Embryonic facial prominence (tissue), 1 donor: ENCODE results near the gene BCKDHB.
"Not testable (repeated sequence)": the region's sequence is repeated elsewhere in the genome, so short reads cannot be mapped to it uniquely, and the experiment has no call there.

Experiments
- DNase-seq: peaks from one replicate; pipeline ENCODE4 v3.0.0-alpha.2; 2016; ENCODE audit errors: extremely low spot score

Gene BCKDHB

DNA sequence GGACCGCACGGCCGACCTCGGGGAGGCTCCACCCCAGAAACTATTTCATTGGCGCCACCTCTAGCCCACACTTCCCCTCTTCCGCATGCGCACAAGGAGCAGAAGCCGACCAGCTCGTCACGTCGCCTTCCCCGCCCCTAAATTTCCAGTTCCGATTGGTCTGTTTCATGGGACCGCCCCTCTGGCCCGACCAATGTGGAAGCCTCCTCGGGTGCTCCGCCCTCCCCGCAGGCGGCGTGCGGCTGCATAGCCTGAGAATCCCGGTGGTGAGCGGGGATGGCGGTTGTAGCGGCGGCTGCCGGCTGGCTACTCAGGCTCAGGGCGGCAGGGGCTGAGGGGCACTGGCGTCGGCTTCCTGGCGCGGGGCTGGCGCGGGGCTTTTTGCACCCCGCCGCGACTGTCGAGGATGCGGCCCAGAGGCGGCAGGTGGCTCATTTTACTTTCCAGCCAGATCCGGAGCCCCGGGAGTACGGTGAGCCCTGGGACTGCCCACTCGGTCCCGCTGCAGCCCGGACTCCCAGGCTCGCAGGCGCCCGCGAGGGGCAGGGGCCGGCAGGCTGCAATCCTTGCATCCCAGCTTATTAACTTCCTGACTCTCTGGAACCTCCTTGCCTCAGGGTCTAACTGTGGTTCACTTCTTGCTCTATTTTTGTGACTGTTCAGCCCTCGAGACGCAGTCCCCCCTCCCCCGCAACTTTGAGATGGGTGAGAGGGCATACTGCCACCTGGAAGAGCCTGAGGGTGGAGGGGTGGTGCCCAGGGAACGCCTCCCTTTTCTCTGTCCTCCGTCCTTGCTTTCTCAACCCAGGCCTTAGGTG is at the start of gene BCKDHB:
Gene BCKDHB, plus strand, starts transcription at position 254 of the 818 bp plus-strand sequence. Its CDS starts 23 bp downstream, at position 277.
- DNase-seq: peak; percentile 95

DNA sequence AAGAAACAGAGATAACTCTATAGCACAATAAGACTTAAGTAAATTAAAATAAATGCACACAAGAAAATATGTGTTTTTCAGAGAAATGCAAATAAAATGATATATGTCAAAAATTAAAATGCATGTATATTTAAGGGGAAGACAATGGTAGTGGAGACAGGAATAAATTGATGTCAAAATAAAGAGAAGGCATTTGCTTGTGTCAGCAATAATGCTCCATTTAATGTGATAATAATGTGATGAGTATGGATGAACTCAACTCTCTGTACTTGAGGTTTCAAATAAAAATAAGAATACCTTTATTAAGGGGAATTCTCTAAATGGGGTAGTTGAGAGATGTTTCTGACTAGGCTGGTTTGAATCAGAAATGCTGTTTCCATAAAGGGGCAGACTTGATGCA is 45.7 kb upstream of the BCKDHB start:
- no peak for DNase-seq

DNA sequence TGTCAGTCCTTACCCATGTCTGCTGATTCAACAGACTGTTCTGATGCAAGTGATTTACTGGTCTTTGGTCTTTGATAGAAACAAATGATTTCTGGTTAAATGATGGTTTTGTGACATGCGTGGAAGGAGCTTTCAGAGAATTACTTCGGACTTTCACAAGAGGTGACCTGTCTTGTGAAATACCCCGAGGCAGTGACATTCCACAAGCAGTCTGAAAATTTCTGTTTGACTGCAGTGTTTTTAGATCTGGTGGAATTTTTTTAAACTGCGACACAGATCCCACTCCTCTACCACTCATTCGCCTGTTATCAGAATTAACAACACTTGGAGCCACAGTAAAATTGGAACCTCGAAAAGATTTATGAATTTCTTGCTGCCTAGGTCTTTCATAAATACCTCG is 38.3 kb upstream of the BCKDHB start:
- not testable (repeated sequence) for DNase-seq

- DNase-seq: not testable (repeated sequence)
Observed at GRCh38 chr6:80070431-80070830, 36.0 kb upstream of the BCKDHB start.

DNA sequence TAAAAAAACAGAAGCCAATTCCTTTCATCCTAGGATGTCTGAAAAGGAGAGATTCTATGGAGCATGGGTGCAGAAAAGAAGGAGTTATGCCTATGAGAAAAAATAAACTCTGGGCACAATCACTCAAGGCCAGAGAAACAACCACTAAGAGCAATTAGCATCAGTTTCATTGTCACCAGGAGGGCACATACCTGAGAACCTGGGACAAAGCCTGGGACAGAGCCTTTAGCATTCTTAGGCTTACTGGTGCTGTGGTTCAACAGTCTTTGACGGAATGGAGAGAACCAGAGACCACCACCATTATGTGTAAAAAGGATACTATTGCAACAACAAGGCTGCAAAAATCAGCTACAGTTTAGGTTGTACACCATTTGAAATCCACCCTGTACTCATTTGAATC is 29.4 kb upstream of the BCKDHB start:
- DNase-seq: no peak

GRCh38 chr6:80088637-80089036 is 17.8 kb upstream of the BCKDHB start:
- no peak for DNase-seq

DNA sequence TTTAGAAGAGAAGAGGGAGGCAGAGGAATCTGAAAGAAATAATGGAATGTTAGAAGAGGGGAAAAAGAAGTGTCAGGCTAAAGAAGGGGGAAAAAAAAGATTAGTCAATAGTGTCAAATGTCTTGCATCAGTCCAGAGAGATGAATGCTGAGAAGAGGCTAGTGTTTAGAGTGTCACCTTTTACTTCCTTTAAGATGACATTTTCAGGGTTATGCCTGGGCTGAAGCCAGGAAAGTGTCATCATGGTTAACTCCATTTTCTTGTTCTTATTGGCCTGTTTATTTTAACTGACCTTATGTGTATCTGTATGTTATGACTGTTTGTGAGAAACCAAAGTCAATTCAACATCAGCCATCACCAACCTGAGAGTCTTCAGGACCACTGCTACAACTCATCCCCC is 15.0 kb upstream of the BCKDHB start:
- no peak for DNase-seq

GRCh38 chr6:80094017-80094416 is 12.5 kb upstream of the BCKDHB start:
- DNase-seq: no peak

GRCh38 chr6:80095600-80095999 is 10.9 kb upstream of the BCKDHB start:
- DNase-seq: no peak

DNA sequence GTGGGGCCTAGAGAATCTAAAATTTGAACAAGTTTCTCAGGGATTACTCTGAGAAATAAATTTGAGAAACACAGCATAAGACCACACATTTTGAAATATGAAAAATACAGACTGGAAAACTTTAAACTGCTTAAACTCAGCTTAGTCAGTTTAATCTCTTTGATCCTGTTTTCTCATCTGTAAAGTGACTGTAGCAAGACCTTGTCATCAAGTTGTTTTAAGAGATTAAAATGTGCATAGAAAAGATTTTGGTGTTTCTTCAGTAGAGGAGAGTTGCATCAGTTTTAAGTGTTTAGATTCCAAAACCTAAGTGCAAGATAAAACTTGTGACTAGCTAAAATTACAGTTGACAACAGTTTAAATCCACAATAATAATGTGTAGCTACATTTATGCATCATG is 8.1 kb upstream of the BCKDHB start:
- no peak for DNase-seq

GRCh38 chr6:80104520-80104919 is 2.0 kb upstream of the BCKDHB start:
- DNase-seq: no peak

- no peak for DNase-seq
Observed at GRCh38 chr6:80105972-80106417, 476 bp upstream of the BCKDHB start.

- not testable (repeated sequence) for DNase-seq
Observed at GRCh38 chr6:80122576-80122975, 16.1 kb downstream of the BCKDHB start.

DNA sequence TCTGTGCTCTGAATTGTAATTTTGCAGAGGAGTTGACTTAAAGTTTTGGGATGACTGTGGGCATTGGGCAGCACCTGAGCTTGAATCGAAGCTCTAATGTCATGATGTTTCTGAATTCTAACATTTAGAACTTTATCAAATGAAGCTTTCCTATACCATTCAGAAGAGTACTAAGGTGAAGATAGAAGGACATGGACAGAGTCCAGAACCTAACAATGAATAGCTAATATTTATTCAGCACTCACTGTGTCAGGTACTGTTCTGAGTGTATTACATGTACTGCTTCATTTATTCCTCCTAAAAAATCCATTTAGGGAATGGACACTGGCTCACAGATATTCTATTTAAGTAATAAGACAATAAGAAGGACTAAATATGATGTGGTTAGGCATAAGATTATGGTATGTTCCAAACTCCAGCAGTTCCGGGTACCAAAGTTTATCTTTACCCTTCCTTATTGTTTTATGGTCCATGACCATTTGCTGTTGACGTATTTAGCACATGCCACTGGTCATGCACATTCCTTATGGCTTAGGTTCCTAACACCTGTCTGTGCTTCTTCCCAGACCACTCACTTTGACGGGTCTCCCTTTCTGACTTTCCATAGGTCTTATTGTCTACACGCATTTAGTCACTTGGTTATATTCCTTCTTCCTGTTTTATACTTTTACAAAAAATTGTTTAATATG is 20.3 kb downstream of the BCKDHB start:
- no peak for DNase-seq

GRCh38 chr6:80129485-80129884 is 23.0 kb downstream of the BCKDHB start:
- no peak for DNase-seq

DNA sequence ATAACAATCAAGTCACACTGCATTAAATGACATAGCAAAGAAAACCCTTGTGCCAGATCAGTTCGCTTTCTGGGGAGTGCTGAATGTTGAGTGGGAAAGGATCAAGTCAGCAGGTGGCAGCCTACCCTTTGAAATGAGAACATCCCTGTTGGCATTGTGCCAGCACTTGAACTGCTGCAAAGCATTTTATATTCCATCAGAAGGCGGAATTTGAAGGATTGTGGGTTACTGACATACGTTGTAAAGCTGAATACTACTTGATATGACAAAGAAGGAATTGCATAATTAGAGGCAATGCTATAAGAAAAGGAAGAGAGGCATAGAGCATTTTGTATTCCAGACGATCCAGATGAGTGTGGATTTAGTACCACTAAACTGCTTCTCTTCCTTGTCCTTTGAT is 26.5 kb downstream of the BCKDHB start:
- peak; percentile 56 for DNase-seq

DNA sequence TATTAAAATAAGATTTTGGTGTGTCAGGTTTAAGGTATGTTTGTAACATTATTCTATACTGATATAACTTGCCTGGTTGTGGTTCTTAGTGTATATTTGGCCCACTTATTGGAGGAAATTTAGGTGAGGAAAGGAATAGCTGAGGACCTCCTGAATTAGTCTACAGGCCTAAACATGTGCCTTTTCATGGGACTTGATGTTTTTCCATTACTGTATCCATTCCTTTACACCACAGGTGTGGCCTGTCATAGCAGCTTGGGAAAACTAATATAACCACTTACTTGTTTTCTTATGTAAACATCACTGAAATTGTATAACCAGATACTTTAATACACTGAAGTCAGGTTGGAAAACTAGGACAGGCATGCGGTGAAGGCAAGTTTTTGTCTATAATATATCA is 27.6 kb downstream of the BCKDHB start:
- no peak for DNase-seq

DNA sequence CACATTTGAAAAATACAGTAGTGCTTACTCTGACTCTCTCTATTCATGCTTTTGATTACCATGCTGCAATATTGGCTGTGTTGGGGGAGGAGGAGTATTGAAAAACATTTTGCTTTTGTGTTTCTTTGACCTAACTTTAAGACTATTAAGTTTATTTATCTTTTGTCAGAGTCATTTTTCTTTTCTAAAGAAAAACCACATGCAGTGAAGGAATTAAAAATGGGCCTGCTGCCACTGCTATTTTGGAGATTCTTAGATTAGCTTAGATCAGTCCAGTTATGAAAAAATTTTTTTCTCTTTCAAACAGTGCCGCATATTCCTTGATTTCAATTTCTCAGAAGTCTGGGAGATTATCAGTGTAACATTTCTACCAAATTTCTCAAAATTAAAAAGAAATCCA is 36.1 kb downstream of the BCKDHB start:
- DNase-seq: no peak

- no peak for DNase-seq
Observed at GRCh38 chr6:80143419-80143937, 37.0 kb downstream of the BCKDHB start.

GRCh38 chr6:80144753-80145315 is 38.4 kb downstream of the BCKDHB start:
- DNase-seq: no peak

DNA sequence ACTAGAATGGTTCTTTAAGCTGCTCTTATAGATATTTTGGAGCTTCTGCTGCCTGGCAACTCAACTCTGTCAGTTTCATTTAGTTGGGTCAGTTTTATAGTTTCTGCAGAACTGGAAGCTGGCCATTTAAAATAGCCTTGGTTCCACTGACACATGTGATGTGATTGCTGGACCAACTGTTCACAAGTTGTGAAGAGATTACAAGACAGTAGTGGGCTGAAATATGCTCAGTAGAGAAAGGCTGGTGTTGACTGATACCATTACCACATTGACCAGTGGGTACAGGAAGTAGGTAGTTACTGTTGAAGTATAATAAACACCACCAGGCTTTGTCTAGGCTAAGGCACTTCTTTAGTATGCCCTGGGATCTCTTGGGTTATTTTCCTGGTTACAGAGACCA is 39.0 kb downstream of the BCKDHB start:
- no peak for DNase-seq

DNA sequence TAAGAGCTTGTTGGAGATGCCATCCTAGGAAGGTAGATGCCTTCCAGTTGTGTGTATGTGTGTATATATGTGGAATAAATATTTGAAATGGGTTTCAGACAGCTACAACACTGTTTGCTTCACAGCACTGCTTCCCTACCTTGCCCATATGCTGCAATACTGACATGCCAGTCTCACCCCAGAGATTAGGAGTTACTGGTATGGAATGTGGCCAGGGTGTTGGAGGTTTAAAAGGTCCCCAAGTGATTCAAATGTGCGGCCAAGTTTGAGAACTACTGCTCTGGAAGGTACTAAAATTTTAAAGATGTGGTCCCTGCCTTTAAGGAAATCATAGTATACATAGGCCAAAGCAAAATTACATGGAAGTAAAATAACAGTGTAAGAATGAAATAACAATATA is 39.5 kb downstream of the BCKDHB start:
- DNase-seq: no peak

DNA sequence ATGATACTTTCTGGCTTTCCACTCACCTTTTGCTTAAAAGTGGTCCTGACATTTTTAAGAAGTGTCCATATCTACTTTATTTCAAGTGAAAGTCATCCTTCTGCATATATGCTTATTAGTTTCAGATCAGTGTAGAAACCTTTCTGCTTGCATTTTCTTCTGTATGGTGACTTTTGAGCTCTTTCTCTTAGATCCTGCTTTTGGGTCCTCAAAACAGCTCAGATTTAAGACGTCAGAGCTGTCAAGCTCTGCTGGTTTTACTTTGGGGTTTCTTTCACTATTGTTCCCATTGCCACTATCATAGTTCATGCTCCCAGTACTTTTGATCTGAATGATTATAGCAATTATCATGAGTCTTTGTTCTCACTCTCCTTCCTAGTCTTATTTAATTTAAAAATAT is 41.7 kb downstream of the BCKDHB start:
- DNase-seq: no peak
